Measurements from ENCODE around the gene TRAP1.
"Not testable (repeated sequence)": the region's sequence is repeated elsewhere in the genome, so short reads cannot be mapped to it uniquely, and the experiment has no call there.

The TRAP1 gene

DNA sequence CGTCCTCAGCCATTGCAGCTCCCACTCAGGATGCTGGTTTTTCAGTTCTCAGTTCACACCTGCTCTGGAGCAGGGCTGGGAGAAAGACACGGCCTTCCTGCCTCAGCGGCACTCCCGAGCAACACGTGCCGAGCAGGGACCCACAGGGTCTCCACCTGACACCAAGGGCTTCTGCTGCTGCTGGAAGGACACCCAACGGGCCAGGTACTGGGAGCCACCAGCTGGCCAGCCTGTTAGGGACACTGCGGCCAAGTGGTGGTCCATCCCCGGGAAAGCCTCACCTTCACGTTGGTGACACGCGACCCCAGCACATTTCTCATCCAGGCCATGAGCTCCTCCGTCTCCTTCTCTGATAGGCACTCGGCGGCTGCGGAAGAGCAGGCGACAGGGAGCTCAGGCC, 54.7 kb downstream of the TRAP1 start:
- H3K4me3 ChIP-seq (ENCODE audit: insufficient read length, low read depth), result no peak overlapping the region
- DNase-seq (ENCODE audit: low read depth, low spot score), result no peak
- H3K9ac ChIP-seq (ENCODE audit: insufficient read length, low read depth), result no peak overlapping the region
- H3K36me3 ChIP-seq (ENCODE audit: insufficient read depth, insufficient read length, low read length), result peaks cover 89% of the 10 kb centered on the region
- H3K9me3 ChIP-seq (ENCODE audit: insufficient read depth, low read length), result no peaks in the 10 kb centered on the region
- no peaks in the 10 kb centered on the region for H3K4me1 ChIP-seq (ENCODE audit: insufficient read depth, insufficient read length)
- no peaks in the 10 kb centered on the region for H3K27me3 ChIP-seq (ENCODE audit: insufficient read depth, insufficient read length)
- TF ChIP-seq YY1 (IDR thresholded peaks at IDR 0.05; ENCODE audit: insufficient read depth, insufficient read length), result no peak
- TF ChIP-seq ZNF274 (IDR thresholded peaks at IDR 0.05; ENCODE audit: low read depth, low read length), result no peak
- TF ChIP-seq SUZ12 (IDR thresholded peaks at IDR 0.05; ENCODE audit: extremely low read depth, insufficient read depth, insufficient read length), result no peak

DNA sequence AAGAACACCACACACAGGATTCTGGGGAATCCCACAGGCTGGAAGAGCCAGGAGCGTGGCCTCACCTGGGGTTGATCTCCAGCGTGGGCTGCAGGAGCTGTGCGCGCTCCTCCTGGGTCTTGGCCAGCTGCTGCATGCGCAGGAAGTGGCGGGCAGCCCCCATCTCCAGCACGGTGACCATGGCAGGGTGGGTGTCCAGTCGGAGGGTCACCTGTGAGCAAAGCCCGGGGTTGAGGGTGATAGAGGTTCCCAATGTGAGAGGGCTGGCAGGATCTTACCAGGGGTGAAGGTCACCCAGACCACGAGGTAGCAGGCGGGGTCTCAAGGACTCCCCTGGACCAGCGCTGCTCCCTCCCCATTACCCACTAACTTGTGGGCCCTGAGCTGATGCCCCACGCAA, 55.4 kb downstream of the TRAP1 start:
- H3K9ac ChIP-seq (ENCODE audit: insufficient read length, low read depth), result no peak overlapping the region
- no peaks in the 10 kb centered on the region for H3K27me3 ChIP-seq (ENCODE audit: insufficient read depth, insufficient read length)
- H3K4me1 ChIP-seq (ENCODE audit: insufficient read depth, insufficient read length), result no peaks in the 10 kb centered on the region
- TF ChIP-seq SUZ12 (IDR thresholded peaks at IDR 0.05; ENCODE audit: extremely low read depth, insufficient read depth, insufficient read length) (no peak), YY1 (IDR thresholded peaks at IDR 0.05; ENCODE audit: insufficient read depth, insufficient read length) (no peak)
- H3K4me3 ChIP-seq (ENCODE audit: insufficient read length, low read depth), result no peak overlapping the region
- H3K9me3 ChIP-seq (ENCODE audit: insufficient read depth, low read length), result no peaks in the 10 kb centered on the region
- no peak for DNase-seq (ENCODE audit: low read depth, low spot score)
- peaks cover 93% of the 10 kb centered on the region for H3K36me3 ChIP-seq (ENCODE audit: insufficient read depth, insufficient read length, low read length)

DNA sequence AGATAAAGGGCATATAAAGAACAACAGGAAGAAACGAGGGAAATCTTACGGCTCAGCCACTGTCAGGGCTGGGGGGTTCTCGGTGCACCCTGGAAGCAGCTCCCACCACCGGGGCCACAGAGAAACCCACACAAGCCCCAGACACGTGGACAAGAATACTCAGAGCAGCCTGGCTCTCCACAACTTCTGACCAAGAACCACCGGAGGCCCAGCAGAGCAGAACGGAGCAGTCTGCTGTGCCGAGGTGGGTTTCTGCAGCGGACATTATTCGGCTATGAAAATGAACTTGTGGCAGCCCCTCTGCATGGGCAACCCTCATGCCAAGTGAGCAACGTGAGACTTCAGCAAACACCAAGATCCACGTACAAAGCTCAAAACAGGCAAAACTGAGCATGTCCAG, 56.0 kb downstream of the TRAP1 start:
- Histone ChIP-seq H3K36me3 (ENCODE audit: insufficient read depth, insufficient read length, low read length) (peaks cover 94% of the 10 kb centered on the region), H3K9ac (ENCODE audit: insufficient read length, low read depth) (no peak overlapping the region), H3K4me3 (ENCODE audit: insufficient read length, low read depth) (no peak overlapping the region), H3K9me3 (ENCODE audit: insufficient read depth, low read length) (no peaks in the 10 kb centered on the region), H3K4me1 (ENCODE audit: insufficient read depth, insufficient read length) (no peaks in the 10 kb centered on the region), H3K27me3 (ENCODE audit: insufficient read depth, insufficient read length) (no peaks in the 10 kb centered on the region)
- no peak for TF ChIP-seq ZNF274 (IDR thresholded peaks at IDR 0.05; ENCODE audit: low read depth, low read length)
- TF ChIP-seq SUZ12 (IDR thresholded peaks at IDR 0.05; ENCODE audit: extremely low read depth, insufficient read depth, insufficient read length), result no peak
- no peak for TF ChIP-seq YY1 (IDR thresholded peaks at IDR 0.05; ENCODE audit: insufficient read depth, insufficient read length)
- DNase-seq (ENCODE audit: low read depth, low spot score), result no peak

DNA sequence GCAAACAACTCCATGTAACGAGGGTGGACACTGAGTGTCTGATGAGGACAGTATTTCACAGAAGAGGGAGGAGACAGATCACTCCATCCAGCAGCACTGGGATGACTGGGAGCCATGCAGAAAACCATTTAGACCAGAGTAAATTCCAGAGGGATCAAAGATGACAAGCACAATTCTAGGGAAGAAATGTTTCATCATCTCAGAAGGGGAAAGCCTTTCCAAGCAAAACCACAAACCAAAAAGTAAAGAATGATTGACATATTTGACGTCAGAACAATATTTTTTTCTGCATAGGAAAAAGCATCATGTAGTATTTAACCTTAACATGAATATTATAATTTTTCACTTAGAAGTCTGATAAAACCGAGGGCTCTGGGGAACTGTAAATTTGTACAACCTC, 58.1 kb downstream of the TRAP1 start:
- Histone ChIP-seq H3K9ac (ENCODE audit: insufficient read length, low read depth) (no peak overlapping the region), H3K27me3 (ENCODE audit: insufficient read depth, insufficient read length) (no peaks in the 10 kb centered on the region), H3K4me3 (ENCODE audit: insufficient read length, low read depth) (no peak overlapping the region), H3K4me1 (ENCODE audit: insufficient read depth, insufficient read length) (peaks cover 3% of the 10 kb centered on the region), H3K9me3 (ENCODE audit: insufficient read depth, low read length) (no peaks in the 10 kb centered on the region), H3K36me3 (ENCODE audit: insufficient read depth, insufficient read length, low read length) (peaks cover 92% of the 10 kb centered on the region)
- TF ChIP-seq ZNF274 (IDR thresholded peaks at IDR 0.05; ENCODE audit: low read depth, low read length) (no peak), SUZ12 (IDR thresholded peaks at IDR 0.05; ENCODE audit: extremely low read depth, insufficient read depth, insufficient read length) (no peak), YY1 (IDR thresholded peaks at IDR 0.05; ENCODE audit: insufficient read depth, insufficient read length) (no peak)
- no peak for DNase-seq (ENCODE audit: low read depth, low spot score)

DNA sequence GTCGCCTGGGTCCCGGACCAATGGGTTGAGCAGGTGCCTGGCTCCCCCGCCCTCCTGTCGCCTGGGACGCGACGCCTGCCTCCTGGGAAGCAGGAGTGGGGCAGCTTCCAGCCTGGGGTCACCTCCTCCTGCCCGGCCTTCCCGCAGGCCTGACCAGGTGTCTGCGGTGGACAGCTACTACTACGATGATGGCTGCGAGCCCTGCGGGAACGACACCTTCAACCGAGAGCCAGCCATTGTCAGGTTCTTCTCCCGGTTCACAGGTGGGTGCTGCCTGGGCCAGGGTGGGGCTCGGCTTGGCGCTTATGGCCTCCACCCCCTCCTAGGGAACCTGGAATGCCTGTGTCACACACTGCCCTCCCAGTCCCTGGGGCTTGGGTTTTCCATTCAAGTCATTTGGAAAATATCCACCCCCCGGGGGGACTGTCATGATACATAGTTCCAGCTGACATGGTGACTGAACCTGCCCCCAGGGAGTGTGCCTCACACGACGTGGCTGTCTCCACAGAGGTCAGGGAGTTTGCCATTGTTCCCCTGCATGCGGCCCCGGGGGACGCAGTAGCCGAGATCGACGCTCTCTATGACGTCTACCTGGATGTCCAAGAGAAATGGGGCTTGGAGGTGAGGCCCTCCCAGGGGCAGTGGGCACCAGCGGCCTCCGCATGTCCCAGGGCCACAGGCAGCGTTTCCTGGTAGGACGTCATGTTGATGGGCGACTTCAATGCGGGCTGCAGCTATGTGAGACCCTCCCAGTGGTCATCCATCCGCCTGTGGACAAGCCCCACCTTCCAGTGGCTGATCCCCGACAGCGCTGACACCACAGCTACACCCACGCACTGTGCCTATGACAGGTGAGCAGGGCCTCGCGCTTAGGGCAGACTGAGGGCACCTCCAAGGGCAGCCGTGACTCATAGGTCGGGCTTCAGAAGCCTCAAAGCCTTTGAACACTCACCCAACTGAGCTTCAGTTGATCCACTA, 60.5 kb downstream of the TRAP1 start:
- Histone ChIP-seq H3K27me3 (ENCODE audit: insufficient read depth, insufficient read length) (no peaks in the 10 kb centered on the region), H3K4me1 (ENCODE audit: insufficient read depth, insufficient read length) (peaks cover 18% of the 10 kb centered on the region), H3K36me3 (ENCODE audit: insufficient read depth, insufficient read length, low read length) (peaks cover 92% of the 10 kb centered on the region), H3K9ac (ENCODE audit: insufficient read length, low read depth) (no peak overlapping the region), H3K9me3 (ENCODE audit: insufficient read depth, low read length) (no peaks in the 10 kb centered on the region), H3K4me3 (ENCODE audit: insufficient read length, low read depth) (no peak overlapping the region)
- no peak for DNase-seq (ENCODE audit: low read depth, low spot score)
- TF ChIP-seq ZNF274 (IDR thresholded peaks at IDR 0.05; ENCODE audit: low read depth, low read length) (no peak), YY1 (IDR thresholded peaks at IDR 0.05; ENCODE audit: insufficient read depth, insufficient read length) (no peak), SUZ12 (IDR thresholded peaks at IDR 0.05; ENCODE audit: extremely low read depth, insufficient read depth, insufficient read length) (no peak)

DNA sequence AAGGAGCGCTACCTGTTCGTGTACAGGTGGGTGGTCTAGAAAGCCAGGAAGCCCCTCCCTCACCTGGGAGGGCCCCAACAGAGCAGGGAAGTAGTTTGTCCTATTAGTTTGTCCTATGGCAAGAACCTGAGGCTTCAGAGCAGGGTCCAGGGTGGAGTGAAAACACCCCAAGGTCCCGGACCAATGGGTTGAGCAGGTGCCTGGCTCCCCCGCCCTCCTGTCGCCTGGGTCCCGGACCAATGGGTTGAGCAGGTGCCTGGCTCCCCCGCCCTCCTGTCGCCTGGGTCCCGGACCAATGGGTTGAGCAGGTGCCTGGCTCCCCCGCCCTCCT, 61.2 kb downstream of the TRAP1 start:
- not testable (repeated sequence) for H3K4me3 ChIP-seq (ENCODE audit: insufficient read length, low read depth); H3K9ac ChIP-seq (ENCODE audit: insufficient read length, low read depth)
- peaks cover 92% of the 10 kb centered on the region for H3K36me3 ChIP-seq (ENCODE audit: insufficient read depth, insufficient read length, low read length)

DNA sequence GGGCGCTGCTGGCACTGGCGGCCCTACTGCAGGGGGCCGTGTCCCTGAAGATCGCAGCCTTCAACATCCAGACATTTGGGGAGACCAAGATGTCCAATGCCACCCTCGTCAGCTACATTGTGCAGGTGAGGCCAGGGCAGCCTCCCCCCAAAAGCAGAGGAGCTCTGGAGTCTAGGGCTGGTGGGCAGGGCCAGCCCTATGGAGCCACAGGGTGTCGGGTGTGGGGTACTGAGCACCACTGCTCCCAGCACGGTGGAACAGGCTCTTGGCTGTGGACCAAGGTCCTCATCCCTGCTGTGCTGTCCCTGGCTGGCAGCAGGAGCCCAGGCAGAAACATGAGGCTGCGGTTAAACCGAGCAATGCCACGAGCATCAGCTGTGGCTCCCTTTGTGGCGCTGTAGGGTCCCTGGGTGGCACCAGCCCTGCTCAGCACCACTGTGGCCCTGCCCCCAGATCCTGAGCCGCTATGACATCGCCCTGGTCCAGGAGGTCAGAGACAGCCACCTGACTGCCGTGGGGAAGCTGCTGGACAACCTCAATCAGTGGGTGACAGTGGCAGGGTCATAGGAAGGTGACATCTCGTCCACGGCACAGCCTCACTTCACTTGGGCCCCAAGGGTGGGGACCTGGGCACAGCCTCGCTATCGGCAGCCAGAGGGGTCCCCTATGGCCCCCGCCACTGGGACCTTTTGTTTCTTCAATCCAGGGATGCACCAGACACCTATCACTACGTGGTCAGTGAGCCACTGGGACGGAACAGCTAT, 61.7 kb downstream of the TRAP1 start:
- no peak for DNase-seq (ENCODE audit: low read depth, low spot score)
- TF ChIP-seq ZNF274 (IDR thresholded peaks at IDR 0.05; ENCODE audit: low read depth, low read length) (no peak), YY1 (IDR thresholded peaks at IDR 0.05; ENCODE audit: insufficient read depth, insufficient read length) (no peak), SUZ12 (IDR thresholded peaks at IDR 0.05; ENCODE audit: extremely low read depth, insufficient read depth, insufficient read length) (no peak)
- Histone ChIP-seq H3K36me3 (ENCODE audit: insufficient read depth, insufficient read length, low read length) (peaks cover 92% of the 10 kb centered on the region), H3K9me3 (ENCODE audit: insufficient read depth, low read length) (no peaks in the 10 kb centered on the region), H3K27me3 (ENCODE audit: insufficient read depth, insufficient read length) (no peaks in the 10 kb centered on the region), H3K4me1 (ENCODE audit: insufficient read depth, insufficient read length) (peaks cover 18% of the 10 kb centered on the region), H3K9ac (ENCODE audit: insufficient read length, low read depth) (no peak overlapping the region), H3K4me3 (ENCODE audit: insufficient read length, low read depth) (no peak overlapping the region)

More for the DNA sequence above, 61.2 kb downstream of the TRAP1 start:
- not testable (repeated sequence) for H3K27me3 ChIP-seq (ENCODE audit: insufficient read depth, insufficient read length); DNase-seq (ENCODE audit: low read depth, low spot score); H3K9me3 ChIP-seq (ENCODE audit: insufficient read depth, low read length)
- H3K4me1 ChIP-seq (ENCODE audit: insufficient read depth, insufficient read length), result peaks cover 18% of the 10 kb centered on the region
